GM18870 (cell line): Measurements from ENCODE around the gene ASPSCR1.
A peak's percentile ranks its signal among the peaks of the same experiment; 100 is the strongest.

ENCODE experiments used
- ATAC-seq: cut with Tn5 transposase; IDR thresholded peaks from one replicate; pipeline ENCODE4 v1.9.1; 2021; ENCODE audit warnings: moderate library complexity; ENCODE audit not compliant: unreplicated experiment

ASPSCR1 gene

DNA sequence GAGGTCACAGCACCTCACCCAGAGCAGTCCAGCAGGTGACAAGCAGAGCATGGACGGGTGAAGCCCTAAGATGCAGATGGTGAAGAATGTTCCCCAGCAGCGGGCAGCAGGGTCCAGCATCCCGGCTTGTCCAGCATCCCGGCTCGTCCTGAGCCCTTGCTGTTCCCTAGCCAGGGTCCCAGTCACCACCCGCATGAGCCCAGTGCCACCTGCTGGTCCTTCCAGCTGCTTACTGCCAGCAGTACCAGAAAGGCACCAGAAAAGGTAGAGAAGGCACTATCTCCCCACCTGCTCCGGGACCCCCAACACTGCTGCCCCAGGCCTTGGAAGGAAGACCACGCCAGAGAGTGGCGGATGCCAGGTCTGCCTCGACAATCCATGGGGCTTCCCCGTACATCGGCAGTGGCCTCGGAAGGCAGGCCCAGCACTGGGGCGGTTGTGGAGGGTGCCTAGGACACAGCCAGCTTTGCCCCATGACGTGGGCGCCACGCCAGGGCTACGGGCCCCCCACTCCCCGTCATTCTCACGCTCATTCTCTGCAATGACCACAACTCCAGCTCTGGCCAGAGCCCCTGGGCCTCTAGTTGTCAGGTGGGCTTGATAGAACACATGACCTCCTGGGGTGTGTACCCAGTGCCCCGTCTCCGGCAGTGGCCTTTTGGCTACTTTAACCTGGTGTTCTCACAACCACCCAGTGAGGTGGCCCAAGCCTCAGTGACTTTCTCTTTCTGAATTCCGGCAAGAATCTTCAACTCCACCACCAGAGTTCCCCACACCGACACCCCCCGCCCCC is 43.9 kb downstream of the ASPSCR1 start:
- no peak for ATAC-seq

DNA sequence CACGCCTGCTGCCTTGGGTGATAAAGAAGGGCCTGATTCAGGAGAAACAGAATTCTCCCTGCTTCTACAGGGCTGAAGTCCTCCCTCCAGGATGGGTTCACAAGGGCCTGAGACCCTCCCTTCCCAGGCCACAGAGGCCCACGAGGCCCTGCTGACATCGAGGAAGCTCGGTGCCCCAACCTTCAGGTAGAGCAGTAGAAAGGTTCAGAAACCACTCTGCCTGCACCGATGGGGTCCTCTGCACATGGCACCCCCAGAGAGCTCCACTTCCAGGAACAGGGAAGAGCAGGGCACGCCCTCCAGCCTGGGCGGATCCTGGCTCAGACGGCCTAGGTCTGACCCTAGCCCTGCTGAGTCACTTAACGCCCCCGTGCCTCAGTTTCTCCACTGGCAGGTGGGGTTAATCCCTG is 44.5 kb downstream of the ASPSCR1 start:
- no peak for ATAC-seq

DNA sequence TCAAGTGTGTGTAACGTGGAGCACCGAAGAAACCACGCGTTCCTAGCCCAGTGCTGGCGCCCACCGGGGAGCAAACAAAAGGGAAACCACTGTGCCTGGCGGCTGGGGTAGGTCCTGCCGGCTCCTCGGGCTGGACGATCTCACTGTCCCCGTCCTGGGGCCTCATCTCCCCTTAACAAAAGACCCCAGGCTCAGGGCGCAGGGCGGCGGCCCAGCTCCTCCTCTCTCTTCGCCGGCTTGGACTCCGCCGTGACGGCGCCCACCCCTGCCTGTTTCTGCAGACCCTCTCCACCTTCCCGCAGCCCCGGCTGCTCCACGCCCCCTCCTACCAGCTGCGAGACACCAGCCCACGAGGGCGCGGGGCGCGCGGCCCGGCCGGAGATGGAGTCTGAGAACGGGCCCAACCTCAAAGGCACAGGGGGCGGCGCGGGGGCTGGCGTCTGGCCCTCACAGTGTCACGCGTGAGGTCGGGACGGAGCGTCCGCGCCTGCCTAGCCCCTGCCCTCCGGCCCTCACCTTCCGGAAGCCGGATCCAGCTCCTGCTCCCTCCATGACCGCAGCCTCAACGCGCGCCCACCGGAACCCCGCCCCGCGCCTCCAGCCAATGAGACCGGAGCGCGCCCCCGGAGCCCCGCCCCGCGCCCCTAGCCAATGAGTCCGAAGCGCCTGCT is 45.0 kb downstream of the ASPSCR1 start, which contains the start of gene CENPX:
CENPX (minus strand) TSS at position 569 of the 671 bp plus-strand sequence; CDS start at position 552, 17 bp downstream.
- peak; percentile 17 for ATAC-seq

DNA sequence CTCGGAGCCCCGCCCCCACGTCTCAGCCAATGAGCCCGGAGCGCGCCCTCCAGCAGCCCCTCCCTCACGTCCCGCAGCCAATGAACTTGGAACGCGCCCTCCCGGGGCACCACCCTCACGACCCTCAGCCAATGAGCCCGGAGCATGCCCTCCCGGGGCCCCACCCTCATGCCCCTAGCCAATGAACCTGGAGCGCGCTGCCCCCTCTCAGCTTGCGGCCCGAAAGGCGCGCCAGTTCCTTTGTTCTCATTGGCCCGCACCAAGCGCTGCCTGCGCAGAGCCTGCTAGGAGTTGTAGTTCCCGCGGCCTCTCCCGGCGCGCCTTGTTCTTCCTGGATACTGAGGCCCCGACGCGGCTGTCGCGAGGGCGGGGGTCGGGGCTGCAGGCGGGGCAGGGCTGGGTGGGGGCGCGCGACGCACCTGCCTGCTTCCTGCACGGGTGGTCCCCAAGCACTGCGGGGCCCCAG is 45.6 kb downstream of the ASPSCR1 start, which contains the start of gene LRRC45:
LRRC45 (plus strand) TSS at position 325 of the 466 bp plus-strand sequence. CDS start 339 bp downstream, outside the sequence.
- peak; percentile 89 for ATAC-seq

DNA sequence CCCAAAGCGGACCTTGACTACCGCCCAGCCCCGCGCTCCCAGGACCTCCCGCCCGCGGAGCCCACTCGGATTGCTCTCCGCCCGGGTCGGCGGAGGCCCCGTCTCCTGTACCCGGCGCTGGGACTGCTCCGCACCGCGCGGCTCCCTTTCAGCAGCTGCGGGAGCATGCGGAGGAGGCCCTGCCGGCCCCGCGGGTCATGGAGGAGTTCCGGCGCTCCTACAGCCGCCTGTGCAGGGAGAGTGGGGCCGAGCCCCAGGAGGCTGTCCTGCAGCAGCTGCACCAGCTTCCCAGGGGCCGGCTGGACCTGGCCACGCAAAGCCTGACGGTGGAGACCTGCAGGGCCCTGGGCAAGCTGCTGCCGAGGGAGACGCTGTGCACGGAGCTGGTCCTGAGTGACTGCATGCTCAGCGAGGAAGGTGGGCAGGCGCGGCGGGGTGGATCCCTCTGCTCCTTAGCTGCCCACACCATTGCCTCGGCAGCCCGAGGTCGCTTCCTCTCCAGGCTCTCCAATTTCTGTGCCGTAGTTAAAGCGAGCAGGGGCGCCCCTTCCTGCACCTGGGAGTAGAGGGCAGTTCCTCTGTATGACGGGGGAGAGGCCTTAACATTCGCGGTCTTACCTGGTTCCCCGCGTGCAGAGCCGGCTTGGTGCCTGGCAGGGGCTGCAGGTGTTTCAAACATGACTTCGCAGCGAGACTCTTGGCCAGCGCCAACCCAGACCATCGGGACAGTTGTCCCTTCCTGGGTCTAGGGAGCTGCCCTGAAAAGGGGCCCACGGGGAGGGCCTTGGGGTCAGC is 46.2 kb downstream of the ASPSCR1 start:
- ATAC-seq = no peak

DNA sequence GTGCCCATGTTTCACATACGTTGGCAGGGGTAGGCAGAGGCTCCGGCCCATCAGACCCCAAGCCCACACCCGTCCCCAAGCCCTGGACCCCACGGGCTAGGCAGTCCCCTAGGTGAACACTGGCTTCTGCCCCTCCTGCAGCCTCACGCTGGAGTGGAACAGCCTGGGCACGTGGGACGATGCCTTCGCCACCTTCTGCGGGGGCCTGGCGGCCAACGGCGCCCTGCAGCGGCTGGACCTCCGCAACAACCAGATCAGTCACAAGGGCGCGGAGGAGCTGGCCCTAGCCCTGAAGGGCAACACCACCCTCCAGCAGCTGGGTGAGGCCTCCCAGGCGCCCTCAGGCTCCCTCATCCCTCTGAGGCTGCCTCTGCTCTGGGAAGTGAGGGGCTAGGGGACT is 47.4 kb downstream of the ASPSCR1 start:
- no peak for ATAC-seq

DNA sequence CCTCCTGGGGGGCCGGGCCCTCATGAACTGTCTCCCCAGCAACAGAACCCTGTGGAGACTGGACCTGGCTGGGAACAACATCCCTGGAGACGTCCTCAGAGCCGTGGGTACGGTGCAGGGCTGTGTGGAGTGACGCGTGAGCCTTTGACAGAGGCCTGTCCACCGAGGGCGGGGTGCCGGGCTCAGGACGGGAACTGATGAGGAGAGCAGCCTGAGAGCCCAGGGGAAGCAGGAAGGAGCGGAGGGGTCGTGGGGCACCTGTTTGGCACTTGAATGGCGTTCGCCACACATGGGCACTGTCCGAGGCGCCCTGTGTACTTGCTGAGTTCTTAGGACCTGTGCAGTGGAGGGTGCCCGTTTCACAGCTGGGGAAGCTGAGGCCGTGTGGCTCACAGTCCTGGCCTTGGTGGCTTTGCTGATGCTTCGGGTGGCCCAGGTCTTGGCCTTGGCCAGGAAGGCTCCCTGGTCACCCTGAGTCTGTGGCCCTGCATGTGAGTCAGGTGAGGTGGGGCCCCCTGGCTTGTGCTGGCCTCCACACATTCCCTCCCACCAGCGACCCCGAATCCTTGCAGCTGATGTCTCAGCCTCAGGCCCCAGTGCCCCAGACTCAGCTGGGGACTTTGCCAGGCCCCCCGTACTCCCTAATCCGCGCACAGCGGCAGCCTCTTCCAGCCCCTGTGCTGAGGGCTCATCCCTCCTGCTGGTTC is 48.1 kb downstream of the ASPSCR1 start:
- ATAC-seq = no peak

DNA sequence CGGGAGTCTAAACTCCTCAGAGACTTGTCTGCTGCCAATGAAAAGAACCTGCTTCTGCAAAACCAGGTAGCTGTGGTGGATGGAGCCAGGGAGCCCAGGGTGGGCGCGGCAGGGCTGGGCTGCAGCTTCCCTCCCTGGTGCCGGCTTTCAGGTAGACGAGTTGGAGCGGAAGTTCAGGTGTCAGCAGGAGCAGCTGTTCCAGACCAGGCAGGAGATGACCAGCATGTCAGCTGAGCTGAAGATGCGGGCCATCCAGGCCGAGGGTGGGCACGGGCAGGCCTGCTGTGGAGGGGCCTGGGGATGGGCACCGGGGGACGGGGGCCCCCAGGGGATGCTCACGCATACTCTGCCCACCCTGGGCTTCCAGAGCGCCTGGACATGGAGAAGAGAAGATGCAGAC is 50.8 kb downstream of the ASPSCR1 start:
- ATAC-seq = no peak

DNA sequence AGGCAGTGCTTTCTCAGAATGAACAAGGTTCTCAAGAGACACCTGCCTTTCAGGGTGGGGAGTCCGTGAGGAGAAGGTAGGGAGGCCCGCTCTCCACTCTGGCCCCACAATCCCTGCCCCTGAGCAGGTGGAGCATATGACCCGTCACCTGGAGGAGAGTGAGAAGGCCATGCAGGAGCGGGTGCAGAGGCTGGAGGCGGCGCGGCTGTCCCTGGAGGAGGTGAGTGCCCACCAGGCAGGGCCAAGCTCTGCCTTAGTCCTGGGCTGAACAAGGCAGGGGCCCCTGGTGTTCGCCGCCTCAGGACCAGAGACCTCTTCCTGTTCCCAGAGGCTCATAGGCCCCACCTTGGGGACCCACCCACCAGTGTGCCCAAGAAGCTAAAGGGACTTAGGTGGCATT is 51.5 kb downstream of the ASPSCR1 start:
- ATAC-seq = no peak

DNA sequence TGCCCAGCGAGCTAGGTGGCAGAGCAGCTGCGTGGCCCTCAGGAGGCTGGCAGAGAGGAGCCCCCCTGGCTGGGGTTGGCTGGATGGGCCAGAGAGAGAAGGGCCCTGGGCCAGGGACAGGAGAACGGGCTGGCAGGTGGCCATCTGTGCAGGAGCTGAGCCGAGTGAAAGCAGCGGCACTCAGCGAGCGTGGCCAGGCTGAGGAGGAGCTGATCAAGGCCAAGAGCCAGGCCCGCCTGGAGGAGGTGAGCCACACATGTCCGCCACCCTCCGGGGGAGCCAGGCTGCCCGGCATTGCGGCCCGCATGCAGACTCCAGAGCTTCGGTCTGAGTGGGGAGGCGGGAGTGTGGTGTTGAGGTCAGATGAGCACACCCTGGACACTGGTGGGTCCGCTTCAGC is 52.0 kb downstream of the ASPSCR1 start:
- ATAC-seq = no peak

DNA sequence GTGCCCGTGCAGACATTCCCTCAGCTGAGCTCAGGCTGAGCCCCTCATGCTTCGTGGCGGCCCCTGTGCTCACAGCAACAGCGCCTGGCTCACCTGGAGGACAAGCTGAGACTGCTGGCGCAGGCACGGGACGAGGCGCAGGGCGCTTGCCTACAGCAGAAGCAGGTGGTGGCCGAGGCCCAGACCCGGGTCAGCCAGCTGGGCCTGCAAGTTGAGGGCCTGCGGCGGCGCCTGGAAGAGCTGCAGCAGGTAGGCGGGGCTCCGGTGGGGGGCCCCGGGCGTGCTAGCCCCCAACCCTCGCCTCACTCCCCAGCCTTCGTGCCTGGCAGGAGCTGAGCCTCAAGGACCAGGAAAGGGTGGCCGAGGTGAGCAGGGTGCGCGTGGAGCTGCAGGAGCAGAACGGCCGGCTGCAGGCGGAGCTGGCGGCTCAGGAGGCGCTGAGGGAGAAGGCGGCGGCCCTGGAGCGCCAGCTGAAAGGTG is 52.6 kb downstream of the ASPSCR1 start:
- ATAC-seq = no peak

DNA sequence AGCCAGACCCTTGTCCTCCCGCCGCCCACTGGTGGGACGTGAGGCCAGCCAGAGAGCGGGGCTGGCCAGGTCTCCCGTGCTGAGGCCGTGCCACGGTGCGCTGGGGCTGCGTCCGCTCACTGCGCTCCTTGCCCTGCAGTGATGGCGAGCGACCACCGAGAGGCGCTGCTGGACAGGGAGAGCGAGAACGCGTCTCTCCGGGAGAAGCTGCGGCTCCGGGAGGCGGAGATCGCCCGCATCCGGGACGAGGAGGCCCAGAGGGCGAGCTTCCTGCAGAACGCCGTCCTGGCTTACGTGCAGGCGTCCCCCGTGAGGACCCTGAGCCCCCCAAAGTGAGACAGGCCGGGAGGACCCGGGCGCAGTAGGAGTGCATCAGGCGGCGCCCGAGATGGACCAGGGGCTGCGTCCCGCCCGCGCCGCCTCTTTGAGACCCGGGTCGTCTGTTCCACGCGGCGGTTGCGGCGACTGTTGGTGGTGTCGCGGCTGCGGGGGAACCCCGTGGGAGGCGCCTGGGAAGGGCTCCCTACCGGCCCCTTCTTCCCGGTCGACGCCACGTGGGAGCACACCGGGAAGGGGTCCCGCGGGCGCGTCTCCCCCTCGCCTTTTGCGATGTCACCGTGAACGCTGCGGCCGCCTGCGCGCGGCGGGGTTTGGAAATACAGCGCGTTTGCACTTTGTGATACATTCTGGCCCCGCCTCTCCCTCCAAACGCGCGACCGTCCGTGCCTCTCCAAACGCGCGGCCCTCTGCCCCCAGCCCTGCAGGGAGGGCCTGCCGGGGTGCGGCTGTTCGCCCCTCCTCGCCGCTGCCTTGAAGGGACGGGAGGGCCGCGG is 53.3 kb downstream of the ASPSCR1 start:
- no peak for ATAC-seq

DNA sequence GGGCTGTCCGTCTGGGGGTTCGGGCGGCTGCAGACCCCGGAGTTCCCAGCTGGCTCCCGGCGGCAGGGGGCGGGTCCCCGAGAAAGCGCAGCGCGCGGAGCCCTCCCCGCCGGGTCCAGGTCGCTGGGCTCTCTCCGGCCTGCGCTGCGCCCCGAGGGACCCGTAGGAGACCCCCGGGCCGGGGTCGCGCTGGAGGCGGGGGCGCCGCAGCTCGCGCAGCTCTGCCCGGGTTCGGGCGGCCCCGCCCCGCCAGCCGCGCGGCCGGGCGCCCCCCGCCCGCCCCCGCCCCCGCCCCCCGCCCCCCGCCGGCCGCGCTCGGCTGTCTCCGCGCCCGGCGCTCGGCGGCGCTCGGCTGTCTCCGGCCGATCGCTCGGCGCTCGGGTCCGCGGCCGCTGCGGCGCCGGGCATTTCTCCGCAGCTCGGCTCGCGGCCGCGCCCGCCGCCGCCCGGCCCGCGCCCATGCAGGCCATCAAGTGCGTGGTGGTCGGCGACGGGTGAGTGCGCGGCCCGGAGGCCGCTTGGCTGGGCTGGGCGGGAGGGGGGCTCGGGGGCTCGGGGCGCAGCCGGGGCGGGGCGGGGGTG is 54.0 kb downstream of the ASPSCR1 start, which contains the start of gene RAC3:
RAC3 (plus strand) TSS at position 376 of the 582 bp plus-strand sequence; CDS start at position 460, 84 bp downstream.
- ATAC-seq = no peak

DNA sequence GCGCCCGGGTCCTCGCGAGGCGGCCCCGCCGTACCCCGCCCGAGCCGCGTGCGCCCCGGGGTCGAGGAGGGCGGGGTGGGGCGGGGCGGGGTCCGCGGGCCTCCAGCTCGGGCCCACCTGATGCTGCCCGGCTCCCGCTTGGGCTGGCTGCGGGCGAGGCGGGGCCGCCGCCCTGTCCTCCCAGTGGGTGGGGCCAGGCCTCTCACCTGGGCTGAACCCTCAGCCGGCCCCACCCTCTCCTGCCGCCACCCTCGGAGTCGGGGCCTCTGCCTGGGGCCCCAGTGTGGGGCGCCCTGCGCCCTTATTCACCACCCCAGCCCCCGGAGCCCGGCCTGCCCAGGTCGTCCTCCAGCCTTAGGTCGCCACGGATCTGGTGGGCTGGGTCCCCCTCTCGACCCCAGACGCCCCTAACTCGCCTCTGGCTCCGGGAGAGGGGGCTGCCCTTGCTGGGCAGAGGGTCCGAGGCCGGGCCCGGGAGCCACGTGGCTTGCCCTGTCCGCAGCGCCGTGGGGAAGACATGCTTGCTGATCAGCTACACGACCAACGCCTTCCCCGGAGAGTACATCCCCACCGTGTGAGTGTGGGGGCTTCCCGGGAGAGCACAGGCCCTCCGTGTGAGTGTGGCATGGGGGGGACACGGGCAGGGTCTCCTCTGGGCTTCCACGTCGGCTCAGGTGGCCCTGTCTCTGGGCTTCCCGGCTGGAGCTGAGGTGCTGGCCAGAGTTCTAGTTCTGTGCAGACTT is 54.6 kb downstream of the ASPSCR1 start:
- no peak for ATAC-seq

DNA sequence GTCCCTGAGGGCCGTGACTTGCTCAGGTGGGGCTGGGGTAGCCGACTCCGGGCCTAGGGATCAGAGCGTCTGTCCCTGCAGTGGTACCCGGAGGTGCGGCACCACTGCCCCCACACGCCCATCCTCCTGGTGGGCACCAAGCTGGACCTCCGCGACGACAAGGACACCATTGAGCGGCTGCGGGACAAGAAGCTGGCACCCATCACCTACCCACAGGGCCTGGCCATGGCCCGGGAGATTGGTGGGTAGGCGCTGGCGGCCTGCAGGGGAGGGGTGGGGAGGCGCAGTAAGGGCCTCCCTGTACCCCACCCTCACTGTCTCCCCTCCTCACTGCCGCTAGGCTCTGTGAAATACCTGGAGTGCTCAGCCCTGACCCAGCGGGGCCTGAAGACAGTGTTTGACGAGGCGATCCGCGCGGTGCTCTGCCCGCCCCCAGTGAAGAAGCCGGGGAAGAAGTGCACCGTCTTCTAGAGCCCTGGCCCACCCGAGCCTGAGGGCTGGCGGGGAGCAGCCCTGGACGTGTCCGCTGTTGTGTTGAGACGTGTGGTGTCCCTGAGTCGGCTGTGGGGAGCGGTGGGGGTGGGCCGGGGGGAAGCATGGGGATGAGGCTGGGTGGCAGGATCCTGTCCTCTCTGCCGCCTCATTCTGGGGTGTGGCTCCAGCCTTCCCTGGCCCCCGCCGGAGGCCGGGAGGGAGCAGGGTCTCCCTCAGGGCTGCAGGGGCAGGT is 56.1 kb downstream of the ASPSCR1 start:
- no peak for ATAC-seq

DNA sequence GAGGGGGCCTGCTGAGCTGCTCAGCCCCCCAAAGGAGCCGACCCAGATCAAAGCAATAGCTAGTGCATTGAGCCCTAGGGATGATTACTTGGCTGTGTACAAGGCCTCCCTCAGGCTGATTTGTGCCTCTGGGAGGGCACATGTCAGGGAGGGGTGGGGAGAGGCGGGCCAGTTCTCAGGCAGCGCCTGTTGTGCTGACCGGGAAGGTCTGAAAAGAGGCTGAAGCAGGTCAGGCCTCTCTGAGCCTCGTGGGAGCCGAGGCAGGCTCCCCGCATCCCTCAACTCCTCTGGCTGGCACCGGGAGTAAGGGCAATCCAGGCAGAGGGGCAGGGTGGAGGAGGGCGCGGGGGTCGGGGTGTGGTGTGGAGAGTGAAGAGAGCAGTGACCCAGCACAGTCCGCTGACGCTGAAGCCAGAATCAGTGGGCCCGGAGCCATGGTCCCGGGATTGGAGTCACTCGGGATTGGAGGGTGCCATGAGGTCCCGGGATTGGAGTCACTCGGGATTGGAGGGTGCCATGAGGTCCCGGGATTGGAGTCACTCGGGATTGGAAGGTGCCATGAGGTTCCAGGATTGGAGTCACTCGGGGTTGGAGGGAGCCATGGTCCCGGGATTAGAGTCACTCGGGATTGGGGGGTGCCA is 57.1 kb downstream of the ASPSCR1 start:
- ATAC-seq = no peak

DNA sequence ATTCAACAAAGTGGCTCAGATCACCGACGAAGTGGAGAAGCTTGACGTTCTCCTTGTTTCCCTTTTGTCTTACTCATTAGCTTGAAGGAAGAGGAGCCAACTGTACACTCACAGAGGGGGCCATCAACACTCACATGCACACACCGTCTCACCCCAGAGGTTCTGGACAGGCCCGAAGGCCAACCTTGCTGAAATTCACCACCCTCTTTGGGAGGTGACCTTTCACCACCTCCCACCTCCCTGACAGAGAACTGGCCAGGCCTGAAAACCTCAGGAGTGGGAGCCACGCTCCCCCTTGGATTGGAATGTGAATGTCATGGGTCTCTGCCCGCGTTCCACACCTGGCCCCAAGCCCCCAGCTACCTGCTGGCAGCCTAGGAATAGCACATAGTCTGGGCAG is 58.1 kb downstream of the ASPSCR1 start:
- ATAC-seq = no peak
